ENCODE results near the gene FCRL3.

FCRL3 gene

GRCh38 chr1:157658571-157658970 lies 42.0 kb downstream of the FCRL3 start:
- Histone ChIP-seq H3K9ac (ENCODE audit: low read length) (no peak overlapping the region), H3K27me3 (ENCODE audit: control insufficient read depth, insufficient read depth, low read length) (no peaks in the 10 kb centered on the region), H3K36me3 (ENCODE audit: control insufficient read depth, insufficient read depth, low read length) (no peaks in the 10 kb centered on the region), H3K27ac (ENCODE audit: low read depth, low read length) (no peak overlapping the region), H3K4me3 (ENCODE audit: low read length) (no peak overlapping the region), H3K4me1 (ENCODE audit: control insufficient read depth, insufficient read depth, low read length) (no peaks in the 10 kb centered on the region)

- Histone ChIP-seq H3K27me3 (ENCODE audit: control insufficient read depth, insufficient read depth, low read length) (no peaks in the 10 kb centered on the region), H3K27ac (ENCODE audit: low read depth, low read length) (no peak overlapping the region), H3K4me3 (ENCODE audit: low read length) (no peak overlapping the region), H3K9ac (ENCODE audit: low read length) (no peak overlapping the region), H3K4me1 (ENCODE audit: control insufficient read depth, insufficient read depth, low read length) (no peaks in the 10 kb centered on the region), H3K36me3 (ENCODE audit: control insufficient read depth, insufficient read depth, low read length) (no peaks in the 10 kb centered on the region)
Measured at GRCh38 chr1:157653494-157653873, 47.1 kb downstream of the FCRL3 start.

GRCh38 chr1:157652859-157653493 lies 47.6 kb downstream of the FCRL3 start:
- Histone ChIP-seq H3K9ac (ENCODE audit: low read length) (no peak overlapping the region), H3K27ac (ENCODE audit: low read depth, low read length) (no peak overlapping the region)

GRCh38 chr1:157648317-157648716 lies 52.3 kb downstream of the FCRL3 start:
- no peak overlapping the region for H3K4me3 ChIP-seq (ENCODE audit: low read length)
- no peak overlapping the region for H3K27ac ChIP-seq (ENCODE audit: low read depth, low read length)
- H3K9ac ChIP-seq (ENCODE audit: low read length) = no peak overlapping the region
- H3K4me1 ChIP-seq (ENCODE audit: control insufficient read depth, insufficient read depth, low read length) = no peaks in the 10 kb centered on the region
- H3K36me3 ChIP-seq (ENCODE audit: control insufficient read depth, insufficient read depth, low read length) = no peaks in the 10 kb centered on the region
- H3K27me3 ChIP-seq (ENCODE audit: control insufficient read depth, insufficient read depth, low read length) = no peaks in the 10 kb centered on the region

More at GRCh38 chr1:157652859-157653493, 47.6 kb downstream of the FCRL3 start:
- Histone ChIP-seq H3K4me1 (ENCODE audit: control insufficient read depth, insufficient read depth, low read length) (no peaks in the 10 kb centered on the region), H3K4me3 (ENCODE audit: low read length) (no peak overlapping the region), H3K36me3 (ENCODE audit: control insufficient read depth, insufficient read depth, low read length) (no peaks in the 10 kb centered on the region), H3K27me3 (ENCODE audit: control insufficient read depth, insufficient read depth, low read length) (no peaks in the 10 kb centered on the region)

- Histone ChIP-seq H3K27ac (ENCODE audit: low read depth, low read length) (no peak overlapping the region), H3K36me3 (ENCODE audit: control insufficient read depth, insufficient read depth, low read length) (no peaks in the 10 kb centered on the region), H3K27me3 (ENCODE audit: control insufficient read depth, insufficient read depth, low read length) (no peaks in the 10 kb centered on the region), H3K4me1 (ENCODE audit: control insufficient read depth, insufficient read depth, low read length) (no peaks in the 10 kb centered on the region), H3K9ac (ENCODE audit: low read length) (no peak overlapping the region), H3K4me3 (ENCODE audit: low read length) (no peak overlapping the region)
Measured at GRCh38 chr1:157646144-157646543, 54.4 kb downstream of the FCRL3 start.

GRCh38 chr1:157641177-157641576 lies 59.4 kb downstream of the FCRL3 start:
- no peak overlapping the region for H3K27ac ChIP-seq (ENCODE audit: low read depth, low read length)
- no peaks in the 10 kb centered on the region for H3K36me3 ChIP-seq (ENCODE audit: control insufficient read depth, insufficient read depth, low read length)
- H3K27me3 ChIP-seq (ENCODE audit: control insufficient read depth, insufficient read depth, low read length) = no peaks in the 10 kb centered on the region
- no peak overlapping the region for H3K9ac ChIP-seq (ENCODE audit: low read length)
- no peak overlapping the region for H3K4me3 ChIP-seq (ENCODE audit: low read length)
- no peaks in the 10 kb centered on the region for H3K4me1 ChIP-seq (ENCODE audit: control insufficient read depth, insufficient read depth, low read length)

GRCh38 chr1:157639800-157640199 lies 60.8 kb downstream of the FCRL3 start:
- Histone ChIP-seq H3K4me1 (ENCODE audit: control insufficient read depth, insufficient read depth, low read length) (no peaks in the 10 kb centered on the region), H3K4me3 (ENCODE audit: low read length) (no peak overlapping the region), H3K27me3 (ENCODE audit: control insufficient read depth, insufficient read depth, low read length) (no peaks in the 10 kb centered on the region), H3K9ac (ENCODE audit: low read length) (no peak overlapping the region), H3K27ac (ENCODE audit: low read depth, low read length) (no peak overlapping the region), H3K36me3 (ENCODE audit: control insufficient read depth, insufficient read depth, low read length) (no peaks in the 10 kb centered on the region)

GRCh38 chr1:157628773-157629172 lies 71.8 kb downstream of the FCRL3 start:
- Histone ChIP-seq H3K27me3 (ENCODE audit: control insufficient read depth, insufficient read depth, low read length) (no peaks in the 10 kb centered on the region), H3K4me1 (ENCODE audit: control insufficient read depth, insufficient read depth, low read length) (no peaks in the 10 kb centered on the region), H3K27ac (ENCODE audit: low read depth, low read length) (no peak overlapping the region), H3K36me3 (ENCODE audit: control insufficient read depth, insufficient read depth, low read length) (no peaks in the 10 kb centered on the region), H3K4me3 (ENCODE audit: low read length) (no peak overlapping the region), H3K9ac (ENCODE audit: low read length) (no peak overlapping the region)

Data from rectal smooth muscle tissue (tissue), 1 donor.